HEK293 (cell line): ENCODE measurements around the gene NAGLU.

ENCODE experiments used
- SALL2 ChIP-seq: fragments of 450-650 bp; formaldehyde crosslinking; IDR thresholded peaks from 2 replicates; pipeline ENCODE4 v1.5.0; 2017; ENCODE audit warnings: missing biosample characterization, mild to moderate bottlenecking, missing genetic modification characterization, borderline replicate concordance
- SP2 ChIP-seq: fragments of 450-650 bp; formaldehyde crosslinking; IDR thresholded peaks from 2 replicates; pipeline ENCODE4 v1.5.1; 2016; ENCODE audit warnings: missing biosample characterization, missing genetic modification characterization
- ZBTB8A ChIP-seq: fragments of 450-650 bp; formaldehyde crosslinking; IDR thresholded peaks from 2 replicates; pipeline ENCODE4 v1.5.1; 2016; ENCODE audit warnings: missing biosample characterization, missing genetic modification characterization
- ZFP3 ChIP-seq: fragments of 450-650 bp; formaldehyde crosslinking; IDR thresholded peaks from 2 replicates; pipeline ENCODE4 v1.5.1; 2016; ENCODE audit warnings: low read depth, missing biosample characterization, missing genetic modification characterization
- ZNF140 ChIP-seq: fragments of 450-650 bp; formaldehyde crosslinking; IDR thresholded peaks from 2 replicates; pipeline ENCODE4 v1.5.1; 2016; ENCODE audit warnings: missing biosample characterization, missing genetic modification characterization
- ZNF302 ChIP-seq: fragments of 450-650 bp; formaldehyde crosslinking; IDR thresholded peaks from 2 replicates; pipeline ENCODE4 v1.5.1; 2016; ENCODE audit warnings: missing biosample characterization, missing genetic modification characterization, low read depth
- ZNF510 ChIP-seq: fragments of 450-650 bp; formaldehyde crosslinking; IDR thresholded peaks from 2 replicates; pipeline ENCODE4 v1.5.1; 2018; ENCODE audit warnings: mild to moderate bottlenecking, missing genetic modification characterization, missing biosample characterization; ENCODE audit not compliant: insufficient replicate concordance
- ZNF707 ChIP-seq: fragments of 450-650 bp; formaldehyde crosslinking; IDR thresholded peaks from 2 replicates; pipeline ENCODE4 v1.5.1; 2016; ENCODE audit warnings: missing biosample characterization, missing genetic modification characterization
- TF ChIP-seq, protein P1 (sequence below): fragments of 450-650 bp; formaldehyde crosslinking; IDR thresholded peaks from 2 replicates; pipeline ENCODE4 v1.5.1; 2016; ENCODE audit warnings: missing biosample characterization, missing genetic modification characterization
- TF ChIP-seq, protein P2 (sequence below): IDR thresholded peaks from 2 replicates; pipeline ENCODE4 v1.6.1; 2011; ENCODE audit warnings: mild to moderate bottlenecking, low read depth, low read length, borderline replicate concordance
- TF ChIP-seq, protein P3 (sequence below): fragments of 450-650 bp; formaldehyde crosslinking; IDR thresholded peaks from 2 replicates; pipeline ENCODE4 v1.5.1; 2016; ENCODE audit warnings: missing biosample characterization, missing genetic modification characterization
- TF ChIP-seq, protein P4 (sequence below): fragments of 450-650 bp; formaldehyde crosslinking; IDR thresholded peaks from 2 replicates; pipeline ENCODE4 v1.5.1; 2016; ENCODE audit warnings: missing biosample characterization, missing genetic modification characterization
- TF ChIP-seq, protein P5 (sequence below): fragments of 450-650 bp; formaldehyde crosslinking; IDR thresholded peaks from 2 replicates; pipeline ENCODE4; 2016; ENCODE audit warnings: missing biosample characterization, missing genetic modification characterization

DNA sequence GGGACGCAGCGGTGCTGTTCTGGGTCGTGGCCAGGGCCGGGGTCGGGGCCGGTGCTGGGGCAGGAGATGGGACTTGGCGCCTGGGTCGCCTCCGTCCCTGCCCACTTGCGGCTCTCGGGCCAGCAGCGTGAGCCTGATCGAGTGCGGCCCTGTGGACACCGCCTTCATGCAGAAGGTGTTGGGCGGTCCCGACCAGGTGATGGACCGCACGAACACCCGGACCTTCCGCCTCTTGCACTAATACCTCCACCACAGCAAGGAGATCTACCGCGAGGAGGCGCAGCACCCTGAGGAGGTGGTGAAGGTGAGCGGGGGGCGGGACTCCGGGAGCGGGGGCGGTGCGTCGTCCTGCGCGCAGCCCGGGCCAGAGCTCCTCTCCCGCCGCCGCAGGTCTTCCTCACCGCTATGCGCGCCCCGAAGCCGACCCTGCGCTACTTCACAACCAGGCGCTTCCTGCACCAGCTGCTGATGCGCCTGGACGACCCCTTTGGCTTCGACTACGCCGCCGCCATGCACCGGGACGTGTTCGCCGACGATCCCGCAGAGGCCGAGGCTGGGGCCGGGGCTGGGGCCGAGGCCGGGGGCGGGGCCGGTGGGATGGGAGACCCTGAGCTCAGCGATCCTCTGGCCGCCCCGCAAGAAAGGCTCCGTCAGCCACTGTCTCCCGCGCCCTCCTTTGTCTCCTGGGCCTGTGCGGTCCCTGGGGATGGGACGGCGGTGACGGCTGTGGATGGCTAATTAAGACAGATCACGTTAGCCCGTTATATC lies 12.2 kb downstream of the NAGLU start:
- TF ChIP-seq, protein P1, sequence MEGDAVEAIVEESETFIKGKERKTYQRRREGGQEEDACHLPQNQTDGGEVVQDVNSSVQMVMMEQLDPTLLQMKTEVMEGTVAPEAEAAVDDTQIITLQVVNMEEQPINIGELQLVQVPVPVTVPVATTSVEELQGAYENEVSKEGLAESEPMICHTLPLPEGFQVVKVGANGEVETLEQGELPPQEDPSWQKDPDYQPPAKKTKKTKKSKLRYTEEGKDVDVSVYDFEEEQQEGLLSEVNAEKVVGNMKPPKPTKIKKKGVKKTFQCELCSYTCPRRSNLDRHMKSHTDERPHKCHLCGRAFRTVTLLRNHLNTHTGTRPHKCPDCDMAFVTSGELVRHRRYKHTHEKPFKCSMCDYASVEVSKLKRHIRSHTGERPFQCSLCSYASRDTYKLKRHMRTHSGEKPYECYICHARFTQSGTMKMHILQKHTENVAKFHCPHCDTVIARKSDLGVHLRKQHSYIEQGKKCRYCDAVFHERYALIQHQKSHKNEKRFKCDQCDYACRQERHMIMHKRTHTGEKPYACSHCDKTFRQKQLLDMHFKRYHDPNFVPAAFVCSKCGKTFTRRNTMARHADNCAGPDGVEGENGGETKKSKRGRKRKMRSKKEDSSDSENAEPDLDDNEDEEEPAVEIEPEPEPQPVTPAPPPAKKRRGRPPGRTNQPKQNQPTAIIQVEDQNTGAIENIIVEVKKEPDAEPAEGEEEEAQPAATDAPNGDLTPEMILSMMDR (tag by site-specific recombination) = no peak
- TF ChIP-seq ZNF510 (tag by site-specific recombination) (no peak), ZBTB8A (tag by site-specific recombination) (no peak), SP2 (tag by site-specific recombination) (no peak), SALL2 (tag by site-specific recombination) (no peak), ZNF707 (tag by site-specific recombination) (no peak), ZNF140 (tag by site-specific recombination) (no peak), ZFP3 (tag by site-specific recombination) (no peak), ZNF302 (no peak)
- TF ChIP-seq, protein P2, sequence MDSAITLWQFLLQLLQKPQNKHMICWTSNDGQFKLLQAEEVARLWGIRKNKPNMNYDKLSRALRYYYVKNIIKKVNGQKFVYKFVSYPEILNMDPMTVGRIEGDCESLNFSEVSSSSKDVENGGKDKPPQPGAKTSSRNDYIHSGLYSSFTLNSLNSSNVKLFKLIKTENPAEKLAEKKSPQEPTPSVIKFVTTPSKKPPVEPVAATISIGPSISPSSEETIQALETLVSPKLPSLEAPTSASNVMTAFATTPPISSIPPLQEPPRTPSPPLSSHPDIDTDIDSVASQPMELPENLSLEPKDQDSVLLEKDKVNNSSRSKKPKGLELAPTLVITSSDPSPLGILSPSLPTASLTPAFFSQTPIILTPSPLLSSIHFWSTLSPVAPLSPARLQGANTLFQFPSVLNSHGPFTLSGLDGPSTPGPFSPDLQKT = no peak
- TF ChIP-seq, protein P3, sequence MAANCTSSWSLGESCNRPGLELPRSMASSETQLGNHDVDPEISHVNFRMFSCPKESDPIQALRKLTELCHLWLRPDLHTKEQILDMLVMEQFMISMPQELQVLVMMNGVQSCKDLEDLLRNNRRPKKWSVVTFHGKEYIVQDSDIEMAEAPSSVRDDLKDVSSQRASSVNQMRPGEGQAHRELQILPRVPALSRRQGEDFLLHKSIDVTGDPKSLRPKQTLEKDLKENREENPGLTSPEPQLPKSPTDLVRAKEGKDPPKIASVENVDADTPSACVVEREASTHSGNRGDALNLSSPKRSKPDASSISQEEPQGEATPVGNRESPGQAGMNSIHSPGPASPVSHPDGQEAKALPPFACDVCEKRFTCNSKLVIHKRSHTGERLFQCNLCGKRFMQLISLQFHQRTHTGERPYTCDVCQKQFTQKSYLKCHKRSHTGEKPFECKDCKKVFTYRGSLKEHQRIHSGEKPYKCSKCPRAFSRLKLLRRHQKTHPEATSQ (tag by site-specific recombination) = no peak
- TF ChIP-seq, protein P4, sequence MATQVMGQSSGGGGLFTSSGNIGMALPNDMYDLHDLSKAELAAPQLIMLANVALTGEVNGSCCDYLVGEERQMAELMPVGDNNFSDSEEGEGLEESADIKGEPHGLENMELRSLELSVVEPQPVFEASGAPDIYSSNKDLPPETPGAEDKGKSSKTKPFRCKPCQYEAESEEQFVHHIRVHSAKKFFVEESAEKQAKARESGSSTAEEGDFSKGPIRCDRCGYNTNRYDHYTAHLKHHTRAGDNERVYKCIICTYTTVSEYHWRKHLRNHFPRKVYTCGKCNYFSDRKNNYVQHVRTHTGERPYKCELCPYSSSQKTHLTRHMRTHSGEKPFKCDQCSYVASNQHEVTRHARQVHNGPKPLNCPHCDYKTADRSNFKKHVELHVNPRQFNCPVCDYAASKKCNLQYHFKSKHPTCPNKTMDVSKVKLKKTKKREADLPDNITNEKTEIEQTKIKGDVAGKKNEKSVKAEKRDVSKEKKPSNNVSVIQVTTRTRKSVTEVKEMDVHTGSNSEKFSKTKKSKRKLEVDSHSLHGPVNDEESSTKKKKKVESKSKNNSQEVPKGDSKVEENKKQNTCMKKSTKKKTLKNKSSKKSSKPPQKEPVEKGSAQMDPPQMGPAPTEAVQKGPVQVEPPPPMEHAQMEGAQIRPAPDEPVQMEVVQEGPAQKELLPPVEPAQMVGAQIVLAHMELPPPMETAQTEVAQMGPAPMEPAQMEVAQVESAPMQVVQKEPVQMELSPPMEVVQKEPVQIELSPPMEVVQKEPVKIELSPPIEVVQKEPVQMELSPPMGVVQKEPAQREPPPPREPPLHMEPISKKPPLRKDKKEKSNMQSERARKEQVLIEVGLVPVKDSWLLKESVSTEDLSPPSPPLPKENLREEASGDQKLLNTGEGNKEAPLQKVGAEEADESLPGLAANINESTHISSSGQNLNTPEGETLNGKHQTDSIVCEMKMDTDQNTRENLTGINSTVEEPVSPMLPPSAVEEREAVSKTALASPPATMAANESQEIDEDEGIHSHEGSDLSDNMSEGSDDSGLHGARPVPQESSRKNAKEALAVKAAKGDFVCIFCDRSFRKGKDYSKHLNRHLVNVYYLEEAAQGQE = no peak
- TF ChIP-seq, protein P5, sequence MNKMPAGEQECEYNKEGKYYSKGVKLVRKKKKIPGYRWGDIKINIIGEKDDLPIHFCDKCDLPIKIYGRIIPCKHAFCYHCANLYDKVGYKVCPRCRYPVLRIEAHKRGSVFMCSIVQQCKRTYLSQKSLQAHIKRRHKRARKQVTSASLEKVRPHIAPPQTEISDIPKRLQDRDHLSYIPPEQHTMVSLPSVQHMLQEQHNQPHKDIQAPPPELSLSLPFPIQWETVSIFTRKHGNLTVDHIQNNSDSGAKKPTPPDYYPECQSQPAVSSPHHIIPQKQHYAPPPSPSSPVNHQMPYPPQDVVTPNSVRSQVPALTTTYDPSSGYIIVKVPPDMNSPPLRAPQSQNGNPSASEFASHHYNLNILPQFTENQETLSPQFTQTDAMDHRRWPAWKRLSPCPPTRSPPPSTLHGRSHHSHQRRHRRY (tag by site-specific recombination) = no peak
